SU-DHL-6 (cell line): Measurements from ENCODE around the gene CYTL1.

Experiments
- H2AFZ ChIP-seq: fragments of 200-600 bp; sonication (generic); 2 replicates; pipeline ENCODE4 v1.6.1; 2014; ENCODE audit warnings: low read depth, mild to moderate bottlenecking, moderate library complexity, mixed read lengths, antibody characterized with exemption, low read length; ENCODE audit not compliant: severe bottlenecking
- H3F3A ChIP-seq: fragments of 200-600 bp; shearing (Covaris generic); 2 replicates; pipeline ENCODE4 v1.6.0; 2016; ENCODE audit warnings: antibody characterized with exemption, mild to moderate bottlenecking; ENCODE audit not compliant: insufficient read depth
- H3K27ac ChIP-seq: fragments of 200-600 bp; sonication (generic); 2 replicates; pipeline ENCODE4 v1.5.1; 2016; ENCODE audit warnings: low read depth, mild to moderate bottlenecking, low read length, moderate library complexity, mixed read lengths
- H3K27me3 ChIP-seq: fragments of 200-600 bp; sonication (generic), shearing (Covaris generic); 2 replicates; pipeline ENCODE4 v1.6.0; 2014; ENCODE audit warnings: mild to moderate bottlenecking, low read length
- H3K36me3 ChIP-seq: fragments of 200-600 bp; sonication (generic); 2 replicates; pipeline ENCODE4 v1.6.1; 2014; ENCODE audit warnings: mild to moderate bottlenecking, low read length, mixed read lengths
- H3K4me2 ChIP-seq: fragments of 300-600, 200-600 bp; shearing (Covaris generic), sonication (generic); 2 replicates; pipeline ENCODE4 v1.6.0; 2014; ENCODE audit warnings: low read length, low read depth, mild to moderate bottlenecking; ENCODE audit not compliant: poor library complexity, severe bottlenecking
- H3K4me3 ChIP-seq: fragments of 200-600 bp; sonication (generic); 2 replicates; pipeline ENCODE4 v1.5.1; 2014; ENCODE audit warnings: antibody characterized with exemption, low read length, mild to moderate bottlenecking, mixed read lengths; ENCODE audit not compliant: insufficient read depth, poor library complexity, severe bottlenecking
- H3K79me2 ChIP-seq: fragments of 200-600 bp; sonication (generic); 2 replicates; pipeline ENCODE4 v1.6.1; 2014; ENCODE audit warnings: mild to moderate bottlenecking, low read length, moderate library complexity; ENCODE audit not compliant: insufficient read depth
- H3K9ac ChIP-seq: fragments of 200-600 bp; sonication (generic); 2 replicates; pipeline ENCODE4 v1.7.0; 2014; ENCODE audit warnings: mild to moderate bottlenecking, low read length
- H3K9me2 ChIP-seq: fragments of 200-600 bp; sonication (generic); replicated peaks from 2 replicates; pipeline ENCODE4 v1.6.1; 2014; ENCODE audit warnings: low read length; ENCODE audit not compliant: insufficient read depth
- H3K9me3 ChIP-seq: fragments of 200-600 bp; sonication (generic); 2 replicates; pipeline ENCODE4 v1.6.1; 2014; ENCODE audit warnings: low read length, mixed read lengths; ENCODE audit not compliant: insufficient read depth
- H4K20me1 ChIP-seq: fragments of 200-600 bp; sonication (generic); 2 replicates; pipeline ENCODE4 v1.6.1; 2014; ENCODE audit warnings: low read depth, mild to moderate bottlenecking, antibody characterized with exemption, low read length, moderate library complexity, mixed read lengths
- EZH2phosphoT487 ChIP-seq: fragments of 200-600 bp; sonication (generic), shearing (Covaris generic); conservative IDR thresholded peaks from 2 replicates; pipeline ENCODE4 v1.6.1; 2018; ENCODE audit warnings: mild to moderate bottlenecking, antibody characterized with exemption, low read length, moderate library complexity, mixed read lengths
- TF ChIP-seq, protein P1 (sequence below): fragments of 200-600 bp; sonication (generic); IDR thresholded peaks from one replicate; pipeline ENCODE4 v1.5.1; 2017; ENCODE audit warnings: antibody characterized with exemption, mild to moderate bottlenecking, low read length, moderate library complexity; ENCODE audit not compliant: insufficient read depth, poor library complexity, severe bottlenecking

CYTL1 gene

GRCh38 chr4:5048721-5049120, 29.5 kb upstream of the CYTL1 start:
- Histone ChIP-seq H4K20me1 (no peaks in the 10 kb centered on the region), H3F3A (no peaks in the 10 kb centered on the region), H2AFZ (no peak overlapping the region), H3K79me2 (no peaks in the 10 kb centered on the region), H3K36me3 (no peaks in the 10 kb centered on the region), H3K27ac (no peak overlapping the region), H3K9me2 (no peaks in the 10 kb centered on the region), H3K9me3 (no peaks in the 10 kb centered on the region), H3K4me3 (no peak overlapping the region), H3K9ac (no peak overlapping the region), H3K4me2 (no peak overlapping the region), H3K27me3 (no peaks in the 10 kb centered on the region)
- TF ChIP-seq, protein P1, sequence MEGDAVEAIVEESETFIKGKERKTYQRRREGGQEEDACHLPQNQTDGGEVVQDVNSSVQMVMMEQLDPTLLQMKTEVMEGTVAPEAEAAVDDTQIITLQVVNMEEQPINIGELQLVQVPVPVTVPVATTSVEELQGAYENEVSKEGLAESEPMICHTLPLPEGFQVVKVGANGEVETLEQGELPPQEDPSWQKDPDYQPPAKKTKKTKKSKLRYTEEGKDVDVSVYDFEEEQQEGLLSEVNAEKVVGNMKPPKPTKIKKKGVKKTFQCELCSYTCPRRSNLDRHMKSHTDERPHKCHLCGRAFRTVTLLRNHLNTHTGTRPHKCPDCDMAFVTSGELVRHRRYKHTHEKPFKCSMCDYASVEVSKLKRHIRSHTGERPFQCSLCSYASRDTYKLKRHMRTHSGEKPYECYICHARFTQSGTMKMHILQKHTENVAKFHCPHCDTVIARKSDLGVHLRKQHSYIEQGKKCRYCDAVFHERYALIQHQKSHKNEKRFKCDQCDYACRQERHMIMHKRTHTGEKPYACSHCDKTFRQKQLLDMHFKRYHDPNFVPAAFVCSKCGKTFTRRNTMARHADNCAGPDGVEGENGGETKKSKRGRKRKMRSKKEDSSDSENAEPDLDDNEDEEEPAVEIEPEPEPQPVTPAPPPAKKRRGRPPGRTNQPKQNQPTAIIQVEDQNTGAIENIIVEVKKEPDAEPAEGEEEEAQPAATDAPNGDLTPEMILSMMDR = no peak
- no peak for TF ChIP-seq EZH2phosphoT487

GRCh38 chr4:5045097-5045496, 25.8 kb upstream of the CYTL1 start:
- no peak overlapping the region for H3K4me2 ChIP-seq
- H3K9me2 ChIP-seq = no peaks in the 10 kb centered on the region
- TF ChIP-seq, protein P1 = no peak
- no peak for TF ChIP-seq EZH2phosphoT487
- H3K79me2 ChIP-seq = no peaks in the 10 kb centered on the region
- no peak overlapping the region for H3K27ac ChIP-seq
- H3K9me3 ChIP-seq = no peaks in the 10 kb centered on the region
- no peaks in the 10 kb centered on the region for H4K20me1 ChIP-seq
- H2AFZ ChIP-seq = no peak overlapping the region
- H3K9ac ChIP-seq = no peak overlapping the region
- no peaks in the 10 kb centered on the region for H3K27me3 ChIP-seq
- no peaks in the 10 kb centered on the region for H3F3A ChIP-seq
- no peaks in the 10 kb centered on the region for H3K36me3 ChIP-seq
- H3K4me3 ChIP-seq = no peak overlapping the region

DNA sequence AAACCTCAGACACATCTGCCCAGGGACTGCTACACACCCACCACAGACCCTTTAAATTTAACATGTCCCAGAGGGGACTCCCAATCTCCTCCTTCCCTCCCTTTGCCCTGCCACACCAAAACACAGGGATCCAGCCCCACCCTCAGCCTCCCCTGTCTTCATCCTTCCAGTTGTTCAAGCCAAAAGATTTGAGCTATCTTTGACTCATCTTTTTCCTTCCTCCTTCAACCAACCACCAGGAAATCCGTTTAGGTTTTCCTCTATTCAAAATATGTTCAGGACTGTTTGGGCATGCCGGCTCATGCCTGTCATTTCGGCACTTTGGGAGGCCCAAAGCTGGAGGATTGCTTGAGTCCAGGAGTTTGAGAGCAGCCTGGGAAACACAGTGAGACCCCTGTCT, 25.1 kb upstream of the CYTL1 start:
- Histone ChIP-seq H3K9me3 (no peaks in the 10 kb centered on the region), H3K9me2 (no peaks in the 10 kb centered on the region), H4K20me1 (no peaks in the 10 kb centered on the region), H3K27me3 (no peaks in the 10 kb centered on the region), H3K36me3 (no peaks in the 10 kb centered on the region), H3K4me3 (no peak overlapping the region), H3K27ac (no peak overlapping the region), H3K9ac (no peak overlapping the region), H3K4me2 (no peak overlapping the region), H2AFZ (no peak overlapping the region), H3F3A (no peaks in the 10 kb centered on the region), H3K79me2 (no peaks in the 10 kb centered on the region)
- no peak for TF ChIP-seq EZH2phosphoT487
- TF ChIP-seq, protein P1 = no peak
